HepG2 (cell line): ENCODE results near the gene MSI2. TPM values are rescaled to one million over a fixed set of nuclear protein-coding genes. Genes with fewer than 3 reads are reported as not detected.

Experiments used
- ATF4 ChIP-seq, 2 experiments: fragments of 450-650 bp in 1 of 2; sonication (generic) in 1 of 2; formaldehyde crosslinking; IDR thresholded peaks; 2 replicates each; pipeline versions ENCODE4 v1.5.0 to v1.8.0; 2020 to 2022; ENCODE audit warnings: mild to moderate bottlenecking in 1 of 2, missing genetic modification reagents in 1 of 2
- EEA1 ChIP-seq: sonication (generic); formaldehyde crosslinking; IDR thresholded peaks from 2 replicates; pipeline ENCODE4 v1.5.1; 2020; ENCODE audit warnings: mild to moderate bottlenecking, missing genetic modification reagents, borderline replicate concordance
- GMEB2 ChIP-seq: IDR thresholded peaks from 2 replicates; pipeline ENCODE4 v1.6.1; 2016; ENCODE audit warnings: missing biosample characterization, missing genetic modification reagents, low read depth
- HOXA9 ChIP-seq: sonication (generic); formaldehyde crosslinking; IDR thresholded peaks from 2 replicates; pipeline ENCODE4 v1.8.1; 2022; ENCODE audit warnings: missing genetic modification reagents, mild to moderate bottlenecking, moderate library complexity, borderline replicate concordance
- IKZF4 ChIP-seq: sonication (generic); formaldehyde crosslinking; IDR thresholded peaks from 2 replicates; pipeline ENCODE4 v1.5.1; 2020; ENCODE audit warnings: borderline replicate concordance, mild to moderate bottlenecking, low read depth, missing genetic modification reagents; ENCODE audit errors: not compliant biosample characterization
- IKZF5 ChIP-seq: IDR thresholded peaks from 2 replicates; pipeline ENCODE4 v1.6.1; 2018; ENCODE audit warnings: missing genetic modification reagents, mild to moderate bottlenecking, missing compliant biosample characterization
- MATR3 ChIP-seq: sonication (generic); formaldehyde crosslinking; IDR thresholded peaks from 2 replicates; pipeline ENCODE4 v1.4.0; 2020; ENCODE audit warnings: missing genetic modification reagents
- MED13 ChIP-seq: sonication (generic); formaldehyde crosslinking; IDR thresholded peaks from 2 replicates; pipeline ENCODE4 v1.5.0; 2020; ENCODE audit warnings: missing genetic modification reagents
- MLLT10 ChIP-seq: sonication (generic); formaldehyde crosslinking; IDR thresholded peaks from 2 replicates; pipeline ENCODE4 v1.4.0; 2020; ENCODE audit warnings: missing genetic modification reagents
- ONECUT2 ChIP-seq: sonication (generic); formaldehyde crosslinking; IDR thresholded peaks from 2 replicates; pipeline ENCODE4 v1.4.0; 2020; ENCODE audit warnings: missing genetic modification reagents
- PHF5A ChIP-seq: IDR thresholded peaks from one replicate; pipeline ENCODE4 v1.6.1; 2018; ENCODE audit warnings: low read depth, missing genetic modification reagents; ENCODE audit not compliant: unreplicated experiment
- RBM22 ChIP-seq: fragments of 200-400 bp; formaldehyde crosslinking; optimal IDR thresholded peaks from 2 replicates; pipeline ENCODE3; 2017; ENCODE audit warnings: mild to moderate bottlenecking, low read length, moderate library complexity
- SALL1 ChIP-seq: sonication (generic); formaldehyde crosslinking; IDR thresholded peaks from 2 replicates; pipeline ENCODE4 v1.8.0; 2022; ENCODE audit warnings: mild to moderate bottlenecking, missing genetic modification reagents
- SP5 ChIP-seq: IDR thresholded peaks from 2 replicates; pipeline ENCODE4 v1.6.1; 2016; ENCODE audit warnings: low read depth, borderline replicate concordance
- TEAD2 ChIP-seq: sonication (generic); formaldehyde crosslinking; IDR thresholded peaks from 2 replicates; pipeline ENCODE4 v1.9.0; 2021; ENCODE audit warnings: missing genetic modification reagents
- ZBTB3 ChIP-seq: sonication (generic); formaldehyde crosslinking; IDR thresholded peaks from 2 replicates; pipeline ENCODE4 v1.4.0; 2020; ENCODE audit warnings: low read depth, mild to moderate bottlenecking, moderate library complexity, missing genetic modification reagents, borderline replicate concordance
- ZHX1 ChIP-seq: sonication (generic); formaldehyde crosslinking; IDR thresholded peaks from 2 replicates; pipeline ENCODE4 v1.8.1; 2022; ENCODE audit warnings: low read depth, mild to moderate bottlenecking, missing genetic modification reagents
- ZNF230 ChIP-seq: sonication (generic); formaldehyde crosslinking; IDR thresholded peaks from 2 replicates; pipeline ENCODE4 v1.4.0; 2020; ENCODE audit warnings: mild to moderate bottlenecking, missing genetic modification reagents
- ZNF282 ChIP-seq: fragments of 450-650 bp; IDR thresholded peaks from 2 replicates; pipeline ENCODE4 v1.6.1; 2018; ENCODE audit not compliant: partially characterized antibody
- ZNF501 ChIP-seq: sonication (generic); formaldehyde crosslinking; IDR thresholded peaks from 2 replicates; pipeline ENCODE4 v1.5.1; 2020; ENCODE audit warnings: mild to moderate bottlenecking, moderate library complexity, missing genetic modification reagents
- ZNF672 ChIP-seq: sonication (generic); formaldehyde crosslinking; IDR thresholded peaks from 2 replicates; pipeline ENCODE4 v1.8.1; 2022; ENCODE audit warnings: missing genetic modification reagents
- polyA plus RNA-seq, 8 experiments: library from polyadenylated mRNA; depleted of rRNA in 3 of 8; stranded (reverse) in 7 of 8; unstranded in 1 of 8; fragments of >200 nt; fragmentation: Illumina TruSeq in 4 of 8; extraction: Trizol in 4 of 8; gene quantifications; 2 replicates each; pipeline versions ENCODE4 v1.2.1 to v1.2.3, GENCODE V29; 2011 to 2016; ENCODE audit warnings: low read depth in 4 of 8, missing spikeins in 1 of 8, mixed read lengths in 1 of 8; ENCODE audit not compliant: insufficient read depth in 1 of 8
- total RNA-seq, 5 experiments: library from RNA; depleted of rRNA; stranded (reverse); fragments of >200 nt; fragmentation: Illumina TruSeq; extraction: Trizol; gene quantifications; 2 replicates each; pipeline ENCODE4 v1.2.3, GENCODE V29; 2016; ENCODE audit warnings: low read depth in 1 of 5

The MSI2 gene
- total and polyA plus RNA-seq, 2 of the 13 experiments (the other 11 are each of a cell fraction or from before 2014, with no cell fraction given): 77.5 to 78.4 TPM

- peak; percentile 76; the same call in 1 of the 2 replicates for TF ChIP-seq SP5 (CRISPR knock-in tag)
- no peak for TF ChIP-seq GMEB2 (CRISPR knock-in tag)
- TF ChIP-seq ZNF282: no peak
- TF ChIP-seq MLLT10 (CRISPR knock-in tag): no peak
- TF ChIP-seq MATR3: no peak
- TF ChIP-seq SALL1 (CRISPR knock-in tag): peak; percentile 84
- no peak for TF ChIP-seq ZNF672
- no peak for TF ChIP-seq RBM22
- TF ChIP-seq IKZF4 (CRISPR knock-in tag): no peak
- no peak for TF ChIP-seq EEA1 (CRISPR knock-in tag)
- TF ChIP-seq ZHX1 (CRISPR knock-in tag): peak; percentile 22; the same call in 1 of the 2 replicates
- TF ChIP-seq ZNF501 (CRISPR knock-in tag): peak; percentile 71
- 0 out of 2 replicates have a peak, but pooled peaks have one; percentile 18 for TF ChIP-seq ZBTB3
- TF ChIP-seq MED13 (CRISPR knock-in tag): no peak
- peak in 1 of 2 experiments; percentile 88; a peak in 2 of 4 replicates for TF ChIP-seq ATF4 (CRISPR knock-in tag; IDR thresholded peaks at IDR 0.05)
- peak; percentile 88 for TF ChIP-seq IKZF5
- TF ChIP-seq HOXA9 (CRISPR knock-in tag): no peak
- TF ChIP-seq PHF5A (CRISPR knock-in tag): peak; percentile 60
- TF ChIP-seq TEAD2 (CRISPR knock-in tag): no peak
- no peak for TF ChIP-seq ZNF230 (CRISPR knock-in tag)
- TF ChIP-seq ONECUT2 (CRISPR knock-in tag): no peak; the same call in 1 of the 2 replicates
Observed at GRCh38 chr17:57459286-57459915, 203.1 kb downstream of the MSI2 start (continued).
